Astrocyte (in vitro differentiated cells and primary cell): ENCODE measurements around the gene FGF2.

Experiments
- CTCF ChIP-seq: IDR thresholded peaks from 2 replicates; pipeline ENCODE4 v1.5.1; 2011; ENCODE audit warnings: low read depth, mild to moderate bottlenecking, inconsistent platforms, low read length, moderate library complexity; ENCODE audit not compliant: insufficient read depth
- EZH2 ChIP-seq: IDR thresholded peaks from 2 replicates; pipeline ENCODE4 v1.6.1; 2012; ENCODE audit warnings: mild to moderate bottlenecking, low read length, inconsistent platforms; ENCODE audit not compliant: insufficient read depth

GRCh38 chr4:122831515-122832196 lies 5.0 kb downstream of the FGF2 start:
- TF ChIP-seq EZH2: no peak
- no peak for TF ChIP-seq CTCF
